ENCODE measurements around the gene ANAPC10.
"Not testable (repeated sequence)": the region's sequence is repeated elsewhere in the genome, so short reads cannot be mapped to it uniquely, and the experiment has no call there.

The ANAPC10 gene, protein sequence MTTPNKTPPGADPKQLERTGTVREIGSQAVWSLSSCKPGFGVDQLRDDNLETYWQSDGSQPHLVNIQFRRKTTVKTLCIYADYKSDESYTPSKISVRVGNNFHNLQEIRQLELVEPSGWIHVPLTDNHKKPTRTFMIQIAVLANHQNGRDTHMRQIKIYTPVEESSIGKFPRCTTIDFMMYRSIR

DNA sequence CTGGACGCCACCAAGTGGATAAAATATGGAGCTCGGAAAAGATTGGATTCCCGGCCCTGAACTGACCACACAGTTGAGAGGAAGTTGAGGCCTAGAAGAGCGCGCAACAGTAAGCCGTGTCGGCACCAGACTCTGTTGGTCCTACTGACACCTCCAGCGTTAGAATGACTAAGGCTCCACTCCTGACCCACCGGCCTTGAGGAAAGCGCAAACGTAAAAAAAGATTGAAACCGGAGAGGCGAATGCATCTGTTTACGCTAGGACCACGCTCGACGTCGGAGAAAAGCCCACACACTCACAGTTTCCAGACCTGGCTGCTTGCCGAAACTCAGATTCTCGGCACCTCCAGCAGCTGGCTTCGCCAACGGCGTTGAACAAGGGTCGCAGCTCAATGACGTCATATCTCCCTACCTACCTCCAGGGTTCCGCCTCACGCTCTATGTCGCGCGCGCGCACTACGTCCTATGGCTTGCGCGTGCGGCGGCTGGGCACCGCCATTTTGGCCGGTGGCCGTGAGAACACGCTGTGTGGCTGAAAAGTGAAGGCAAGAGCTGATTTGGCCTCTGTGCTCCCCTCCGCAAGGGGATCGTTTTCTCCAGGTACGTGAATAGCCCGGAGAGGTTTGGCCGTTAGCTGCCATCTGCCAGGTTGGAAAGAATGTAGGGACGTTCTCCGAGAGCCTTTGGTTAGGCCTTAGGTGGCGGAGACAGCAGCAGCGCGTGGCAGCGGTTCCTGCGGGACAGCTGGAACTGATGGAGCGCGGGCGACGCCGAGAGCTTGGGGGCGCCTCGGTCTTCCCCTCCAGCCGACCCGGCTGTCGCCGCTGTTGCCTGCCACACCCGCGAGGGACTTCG, at the start of gene ANAPC10, which contains the start of gene ABCE1:
Gene ANAPC10, minus strand, starts transcription at position 376 of the 854 bp plus-strand sequence. CDS start 2,097 bp downstream, outside the sequence.
Gene ABCE1, plus strand, starts transcription at position 491 of the 854 bp plus-strand sequence. CDS start 6,102 bp downstream, outside the sequence.
- DNase-seq = peak; percentile 89

DNA sequence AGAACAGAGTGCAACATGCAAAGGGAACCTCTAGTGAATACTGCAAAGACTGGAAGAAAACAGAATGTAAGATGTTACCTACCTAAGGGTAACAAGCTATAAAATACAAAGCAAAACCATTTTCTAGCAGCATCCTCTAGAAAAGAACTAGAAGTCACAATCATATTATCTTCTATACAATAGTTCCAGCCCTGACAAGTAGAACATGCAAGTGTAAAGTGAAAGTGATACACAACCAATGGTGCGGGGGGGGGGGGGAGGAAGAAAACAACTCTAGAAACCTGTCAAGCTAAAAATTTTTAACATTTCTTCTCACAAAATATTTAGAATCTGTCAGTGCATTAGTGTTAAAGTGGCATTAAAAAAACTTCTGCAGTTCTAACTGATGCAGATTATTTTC, 38.2 kb upstream of the ANAPC10 start:
- not testable (repeated sequence) for DNase-seq

DNA sequence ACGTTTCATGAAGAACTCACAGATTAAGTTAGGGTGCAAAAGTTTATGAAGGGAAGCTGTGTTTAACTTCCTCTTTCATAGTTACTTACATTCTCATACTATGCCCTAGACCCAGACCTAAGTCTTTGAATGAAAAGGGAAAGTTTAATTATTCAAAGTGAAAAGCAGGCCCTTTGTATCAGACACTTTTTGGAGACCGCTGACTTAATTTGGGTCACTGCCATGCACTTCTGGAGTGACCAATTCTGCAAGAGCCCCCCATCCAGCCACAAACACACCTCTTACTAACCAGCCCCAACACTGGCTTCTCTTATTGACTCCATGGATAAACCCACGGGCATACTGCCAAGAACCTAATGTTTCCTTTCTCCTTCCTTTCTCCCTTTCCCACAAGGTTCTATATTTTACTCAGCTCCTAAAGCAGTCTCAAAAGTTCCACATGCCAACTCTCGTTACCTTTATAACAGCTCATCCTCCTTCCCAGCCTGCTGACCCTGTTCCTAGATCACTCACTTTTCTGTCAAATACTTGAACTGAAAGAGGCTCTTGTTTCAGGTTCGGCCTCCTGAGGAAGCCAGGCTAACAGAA, 34.6 kb upstream of the ANAPC10 start:
- no peak for DNase-seq

DNA sequence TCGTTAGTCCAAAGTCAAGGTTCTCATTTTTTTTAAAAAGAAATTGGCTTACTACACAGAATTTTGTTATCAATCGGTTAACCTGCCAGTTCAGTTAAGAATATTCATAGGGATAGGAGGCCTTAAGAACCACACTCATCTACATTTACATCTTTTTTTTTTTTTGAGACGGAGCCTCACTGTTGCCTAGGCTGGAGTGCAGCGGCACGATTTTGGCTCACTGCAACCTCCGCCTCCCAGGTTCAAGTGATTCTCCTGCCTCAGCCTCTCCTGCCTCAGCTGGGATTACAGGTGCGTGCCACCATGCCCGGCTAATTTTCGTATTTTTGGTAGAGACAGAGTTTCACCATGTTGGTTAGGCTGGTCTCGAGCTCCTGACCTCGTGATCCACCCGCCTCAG, 33.9 kb upstream of the ANAPC10 start:
- DNase-seq = no peak

DNA sequence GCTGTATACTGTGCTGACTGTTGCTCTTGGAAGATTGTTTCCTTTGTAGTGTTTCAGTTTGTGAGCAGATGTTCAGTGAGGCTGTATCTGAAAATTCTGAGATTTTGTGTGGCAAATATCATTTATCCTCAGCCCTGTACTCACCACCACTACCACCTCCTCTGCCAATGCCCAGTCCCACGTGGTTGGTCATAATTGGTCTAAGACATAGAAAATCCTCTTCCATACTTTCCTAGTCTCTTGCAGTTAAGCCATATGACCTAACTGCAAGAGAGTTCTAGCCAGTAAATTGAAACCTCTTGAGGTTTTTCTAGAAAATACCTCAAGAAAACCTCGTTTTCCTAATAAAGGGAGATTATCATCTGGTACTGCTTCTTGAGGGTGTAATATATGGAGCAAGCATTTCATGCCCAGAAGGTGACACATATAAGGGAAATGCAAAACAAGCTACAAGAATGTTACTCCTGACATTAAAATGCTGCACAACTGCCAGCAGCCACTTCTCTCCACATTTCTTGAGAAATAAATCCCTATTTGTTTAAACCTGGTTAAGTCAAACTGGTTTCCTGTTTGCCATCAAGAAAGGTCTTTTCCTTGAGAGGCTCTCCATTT, 32.9 kb upstream of the ANAPC10 start:
- no peak for DNase-seq

DNA sequence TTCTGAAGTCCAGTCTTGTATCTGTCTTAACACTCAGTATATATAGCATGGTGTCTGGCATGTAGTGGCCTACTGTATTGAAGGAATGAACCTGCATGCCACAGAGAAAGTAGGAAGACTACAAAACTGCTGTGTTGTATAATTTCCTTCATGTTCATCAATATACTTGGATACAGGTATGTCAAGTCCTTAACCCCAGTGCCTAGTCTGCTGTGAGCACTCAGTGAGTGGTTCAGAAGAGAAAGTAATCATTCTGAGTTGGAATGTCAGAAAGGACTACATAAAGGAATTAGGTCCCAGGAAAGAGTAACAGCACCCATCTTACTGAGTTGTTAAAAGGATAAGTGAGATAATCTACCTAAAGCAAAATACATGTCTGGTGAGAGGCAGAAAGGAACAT, 32.1 kb upstream of the ANAPC10 start:
- no peak for DNase-seq

DNA sequence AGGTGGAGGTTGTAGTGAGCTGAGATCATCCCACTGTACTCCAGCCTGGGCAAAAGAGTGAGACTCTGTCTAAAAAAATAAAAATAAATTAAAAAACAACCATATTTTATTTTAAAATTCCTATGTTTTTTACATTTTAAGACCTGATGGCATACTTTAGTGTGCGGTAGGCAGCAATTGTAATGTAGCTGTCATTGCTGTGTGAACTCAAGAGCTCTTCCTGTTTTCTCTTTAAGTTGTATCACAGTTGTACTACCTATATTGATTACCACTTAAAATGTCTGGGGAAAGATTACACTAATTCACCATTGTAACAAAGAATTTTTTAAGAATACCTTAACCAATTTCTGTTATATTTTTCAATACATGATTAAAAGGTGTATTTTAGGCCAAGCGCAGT, 27.4 kb upstream of the ANAPC10 start:
- DNase-seq = no peak

DNA sequence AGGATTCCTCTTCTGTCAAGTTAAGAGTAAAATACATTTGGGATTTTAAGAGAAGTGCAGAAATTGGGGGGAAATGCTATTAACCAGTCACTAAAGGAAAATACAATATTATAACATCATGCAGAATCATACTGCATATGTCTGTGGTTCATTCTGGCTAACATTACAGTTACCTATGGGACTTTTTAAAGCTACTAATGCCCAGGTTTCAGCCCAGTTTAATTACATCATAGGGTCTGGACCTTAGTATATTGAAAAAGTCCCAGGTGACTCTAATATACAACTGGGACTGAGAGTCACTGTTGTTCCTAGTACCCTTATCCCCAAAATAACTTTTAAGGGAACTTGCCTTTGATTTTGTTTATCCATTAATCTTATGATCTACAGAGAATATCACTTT, 10.1 kb upstream of the ANAPC10 start:
- DNase-seq = no peak

DNA sequence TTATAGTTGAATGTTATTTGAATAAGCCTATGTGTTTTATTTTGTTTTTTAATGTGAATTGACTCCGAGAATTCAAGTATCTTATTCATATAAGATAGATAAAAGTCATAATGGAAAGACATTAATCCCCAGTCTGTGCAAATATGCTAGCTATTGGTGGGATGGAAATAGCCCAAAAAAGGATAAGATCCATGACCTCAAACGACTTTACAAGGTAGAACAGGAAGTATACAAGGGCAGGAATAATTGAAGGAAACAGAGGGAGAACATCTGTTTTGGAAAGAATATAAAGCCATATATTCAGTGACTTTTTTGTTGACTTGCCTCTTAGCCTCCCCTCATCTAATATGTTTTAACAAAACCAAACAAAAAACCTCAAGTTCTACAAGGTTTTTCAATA, 9.1 kb upstream of the ANAPC10 start:
- no peak for DNase-seq

DNA sequence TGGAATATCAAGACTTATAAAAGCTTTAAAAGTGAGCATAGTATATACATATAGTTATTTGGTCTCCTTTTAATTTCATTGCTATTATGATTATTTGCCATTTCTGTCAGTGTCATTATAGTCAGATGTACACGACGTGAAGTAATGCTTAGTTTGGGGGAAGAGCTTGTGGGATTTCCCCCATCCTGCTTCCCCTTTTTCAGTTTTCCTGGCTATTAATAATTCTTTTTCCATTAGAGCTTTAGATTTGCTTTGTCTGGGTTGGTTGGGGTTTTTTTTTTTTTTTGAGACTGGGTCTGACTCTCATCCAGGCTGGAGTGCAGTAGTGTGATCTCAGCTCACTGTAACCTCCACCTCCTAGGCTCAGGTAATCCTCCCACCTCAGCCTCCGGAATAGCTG, 5.5 kb upstream of the ANAPC10 start:
- DNase-seq = no peak

DNA sequence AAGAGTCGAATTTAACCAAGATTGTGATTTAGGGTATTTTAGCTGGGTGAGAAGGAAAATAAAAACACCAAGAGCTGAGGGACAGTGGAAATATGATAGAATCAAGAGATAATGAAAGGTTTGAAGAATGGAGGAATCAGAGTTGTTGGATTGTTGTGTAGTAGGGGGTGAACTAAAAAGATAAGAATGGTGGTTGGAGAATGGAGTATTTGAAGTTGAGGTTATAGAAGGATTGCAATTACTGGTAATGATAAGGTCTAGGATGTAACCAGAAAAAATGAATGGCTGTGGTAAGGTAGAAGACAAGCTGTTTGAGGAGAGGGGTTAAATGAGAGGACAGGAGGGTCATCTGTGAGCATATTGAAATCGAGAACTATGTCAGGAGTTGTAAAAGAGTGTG, 4.6 kb upstream of the ANAPC10 start:
- no peak for DNase-seq

DNA sequence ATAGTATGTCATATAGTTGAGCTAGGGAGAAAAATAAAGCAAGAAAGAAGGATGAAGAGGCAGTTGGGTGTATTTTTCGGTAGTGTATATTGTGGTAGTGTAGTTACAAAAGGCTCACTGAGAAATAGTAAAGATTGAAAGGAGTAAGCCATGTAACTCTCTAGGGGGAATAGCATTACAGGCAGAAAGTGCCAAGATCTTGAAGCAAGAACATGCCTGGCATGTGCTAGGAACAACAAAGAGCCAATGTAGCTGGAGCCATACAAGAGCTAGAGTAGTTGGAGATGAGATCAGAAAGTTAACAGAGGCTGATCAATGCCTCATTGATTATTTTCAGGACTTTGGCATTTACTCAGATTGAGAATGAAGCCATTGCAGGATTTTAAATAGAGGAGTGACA, 3.1 kb upstream of the ANAPC10 start:
- DNase-seq = no peak

DNA sequence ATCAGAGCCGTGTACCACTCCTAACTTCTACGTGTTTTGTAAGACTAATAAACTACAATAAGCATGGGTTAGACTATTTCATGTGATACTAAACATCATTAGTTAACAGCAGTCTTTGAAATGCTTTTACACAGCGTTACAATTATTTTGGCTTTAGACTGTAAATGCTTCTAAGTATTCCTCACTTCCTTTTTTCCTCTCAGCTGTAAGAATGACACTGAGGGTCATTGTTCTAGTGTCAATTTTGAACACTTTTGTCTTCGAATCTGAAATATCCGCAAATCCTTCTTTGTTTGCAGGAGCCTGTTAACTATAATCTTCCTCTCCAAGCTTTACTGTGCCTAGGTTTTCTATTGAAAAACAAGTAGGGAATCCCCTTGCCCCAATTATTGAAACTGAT, 1.7 kb upstream of the ANAPC10 start:
- no peak for DNase-seq

DNA sequence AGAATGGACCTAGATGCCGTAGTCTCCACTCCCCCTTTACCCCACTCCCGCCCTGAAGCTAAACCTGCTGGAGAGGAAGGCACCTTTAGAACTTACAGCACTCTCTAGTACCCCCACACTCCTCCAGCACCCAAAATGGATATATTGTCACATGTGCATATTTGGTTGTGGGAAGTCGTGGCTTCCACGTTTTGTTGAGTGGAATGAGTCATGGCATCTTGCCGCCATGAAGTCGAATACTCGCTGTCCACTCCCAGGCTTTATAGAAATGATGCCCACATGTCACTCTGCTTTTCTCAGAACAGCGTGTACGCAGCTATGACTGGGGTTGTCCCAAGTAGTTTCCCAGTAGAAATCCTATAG, 660 bp upstream of the ANAPC10 start:
- DNase-seq = no peak

DNA sequence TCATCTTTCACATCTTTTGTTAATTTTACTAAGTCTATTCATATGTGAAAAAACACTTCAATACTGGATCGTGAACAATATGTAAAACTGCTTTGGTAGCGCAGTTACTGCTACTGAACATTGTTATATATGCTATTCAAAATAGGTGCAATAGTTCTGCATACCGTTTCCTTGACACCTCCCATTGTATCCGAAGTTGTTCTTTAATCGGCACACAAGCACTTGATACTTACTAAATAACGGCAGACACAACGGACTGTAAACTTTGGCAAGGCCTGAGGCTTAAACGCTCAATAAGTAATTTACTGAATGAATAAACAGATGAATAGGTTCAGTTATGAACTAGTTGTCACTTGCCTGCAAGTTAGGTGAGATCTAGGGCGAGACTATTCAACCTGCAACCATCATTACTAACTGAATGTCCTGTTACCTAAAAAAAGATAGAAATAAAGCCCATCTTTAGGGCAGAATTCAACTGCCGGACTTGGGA, 620 bp downstream of the ANAPC10 start:
- peak; percentile 4 for DNase-seq

DNA sequence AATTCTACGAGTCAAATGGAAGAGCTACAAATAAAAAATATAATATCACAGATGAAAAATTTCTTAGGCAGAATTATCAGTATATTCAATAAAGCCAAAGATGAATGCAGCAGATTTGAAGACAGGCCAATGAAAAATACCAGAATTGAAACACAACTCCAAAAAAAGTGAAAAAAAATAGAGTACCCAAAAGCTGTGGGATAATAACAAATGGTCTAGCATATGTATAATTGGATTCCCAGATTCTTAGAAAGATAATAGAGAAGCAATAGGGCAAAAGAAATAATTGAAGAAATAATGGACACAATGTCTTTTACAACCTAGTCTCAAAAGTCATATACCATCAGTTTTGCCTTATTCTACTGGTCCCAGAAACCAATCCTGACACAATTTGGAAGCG, 4.4 kb downstream of the ANAPC10 start:
- DNase-seq = no peak

DNA sequence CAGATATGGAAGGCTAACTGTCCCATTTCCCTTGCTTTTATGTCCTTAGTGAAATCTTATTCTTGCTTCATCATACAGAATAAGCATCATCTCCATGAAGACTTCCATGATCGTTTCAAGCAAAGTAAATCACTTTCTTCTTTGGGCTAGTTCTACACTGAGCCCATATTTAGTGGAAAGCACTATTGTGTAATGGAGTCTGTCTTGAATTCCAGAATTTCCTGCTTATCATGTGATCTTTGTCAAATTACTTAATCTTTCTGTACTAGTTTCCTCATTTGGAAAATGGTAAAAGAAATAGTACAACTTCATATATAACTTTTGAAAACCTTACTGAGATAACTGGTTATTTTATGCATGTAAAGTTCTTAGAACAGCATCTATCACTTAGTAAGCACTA, 7.6 kb downstream of the ANAPC10 start:
- no peak for DNase-seq

DNA sequence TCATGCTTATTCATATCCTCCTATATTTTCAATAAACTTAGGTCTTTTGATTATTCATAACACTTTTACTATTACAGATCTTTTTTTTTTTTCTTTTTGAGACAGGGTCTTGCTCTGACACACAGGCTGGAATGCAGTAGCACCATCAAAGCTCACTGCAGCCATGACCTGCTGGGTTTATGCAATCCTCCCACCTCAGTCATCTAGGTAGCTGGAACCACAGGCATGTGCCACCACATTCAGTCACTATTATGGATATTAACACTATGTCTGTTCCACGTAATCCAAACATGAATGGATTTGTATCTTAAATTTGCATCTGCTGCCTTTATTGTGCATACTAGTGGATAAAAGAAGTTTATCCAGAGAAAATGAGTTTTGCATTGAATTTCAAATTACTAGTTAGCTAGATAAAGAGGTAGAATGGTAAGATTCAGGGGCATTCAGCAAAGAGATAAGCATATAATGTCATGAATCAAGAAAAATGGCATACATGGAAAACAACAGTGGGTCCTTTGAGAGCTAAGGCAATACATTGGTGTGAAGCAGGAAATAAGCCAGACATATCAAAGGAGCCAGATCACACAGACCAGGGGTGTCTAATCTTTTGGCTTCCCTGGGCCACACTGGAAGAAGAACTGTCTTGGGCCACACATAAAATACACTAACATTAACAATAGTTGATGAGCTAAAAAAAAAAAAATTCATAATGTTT, 13.9 kb downstream of the ANAPC10 start:
- DNase-seq = no peak

DNA sequence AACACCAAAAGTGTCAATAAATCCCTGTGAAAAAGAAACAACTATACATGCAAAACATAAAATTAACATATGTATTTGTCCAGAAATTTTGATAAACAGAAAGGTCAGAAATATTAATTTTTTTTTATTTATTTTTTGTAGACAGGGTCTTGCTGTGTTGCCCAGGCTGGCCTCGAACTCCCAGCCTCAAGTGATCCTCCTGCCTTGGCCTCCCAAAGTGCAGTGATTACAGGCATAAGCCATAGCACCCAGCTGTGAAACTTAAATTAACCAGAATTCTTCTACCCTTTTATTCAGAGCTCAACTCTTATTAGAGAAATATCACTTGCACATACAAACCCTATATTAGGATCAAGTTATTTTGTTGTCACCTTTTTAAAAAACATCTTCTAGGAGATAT, 16.2 kb downstream of the ANAPC10 start:
- no peak for DNase-seq

DNA sequence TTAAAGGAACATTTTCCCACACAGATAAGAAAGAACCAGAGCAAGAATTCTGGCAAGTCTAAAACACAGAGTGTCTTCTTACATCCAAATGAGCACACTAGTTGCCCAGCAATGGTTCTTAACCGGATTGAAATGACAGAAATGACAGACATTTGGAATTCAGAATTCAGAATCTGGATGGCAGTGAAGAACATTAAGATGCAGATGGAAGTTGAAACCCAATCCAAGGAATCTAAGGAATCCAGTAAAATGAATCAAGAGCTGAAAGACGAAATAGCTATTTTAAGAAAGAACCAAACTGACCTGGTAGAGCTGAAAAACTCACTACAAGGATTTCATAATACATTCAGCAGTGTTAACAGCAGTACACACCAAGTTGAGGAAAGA, 21.5 kb downstream of the ANAPC10 start:
- DNase-seq = no peak

DNA sequence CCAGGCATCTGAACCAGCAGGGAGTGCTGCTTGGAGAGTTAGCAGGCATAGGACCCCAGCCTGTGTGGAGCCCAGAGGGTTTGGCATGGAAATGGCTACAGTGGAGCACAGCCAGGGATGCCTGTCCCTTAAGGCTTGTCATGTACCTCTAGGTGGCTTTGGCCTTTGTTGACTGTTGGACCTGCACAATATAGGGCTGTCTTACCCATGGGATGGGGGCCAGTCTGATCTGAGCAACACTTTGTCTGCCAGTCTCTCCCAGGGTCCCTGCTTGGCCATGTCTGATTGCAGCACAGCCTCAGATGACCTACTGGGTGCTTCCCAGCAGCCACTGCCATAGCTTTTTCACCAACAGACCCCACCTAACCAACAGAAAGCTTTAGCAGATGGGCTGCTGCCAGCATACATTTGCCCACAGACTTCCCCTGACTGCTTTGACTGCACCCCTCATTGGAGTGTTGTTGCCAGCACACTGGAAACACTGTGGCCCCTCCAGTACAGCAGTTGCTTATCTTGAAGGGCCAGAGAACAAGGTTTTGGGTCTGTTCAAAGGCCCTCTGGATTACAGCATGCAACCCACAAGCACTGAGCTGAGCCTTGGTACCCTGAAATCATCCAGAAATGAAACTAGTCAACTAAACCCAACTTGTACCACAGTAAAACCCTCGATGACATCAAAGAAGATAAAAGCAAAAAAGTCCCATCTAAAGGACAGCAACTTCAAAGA, 22.1 kb downstream of the ANAPC10 start:
- no peak for DNase-seq

DNA sequence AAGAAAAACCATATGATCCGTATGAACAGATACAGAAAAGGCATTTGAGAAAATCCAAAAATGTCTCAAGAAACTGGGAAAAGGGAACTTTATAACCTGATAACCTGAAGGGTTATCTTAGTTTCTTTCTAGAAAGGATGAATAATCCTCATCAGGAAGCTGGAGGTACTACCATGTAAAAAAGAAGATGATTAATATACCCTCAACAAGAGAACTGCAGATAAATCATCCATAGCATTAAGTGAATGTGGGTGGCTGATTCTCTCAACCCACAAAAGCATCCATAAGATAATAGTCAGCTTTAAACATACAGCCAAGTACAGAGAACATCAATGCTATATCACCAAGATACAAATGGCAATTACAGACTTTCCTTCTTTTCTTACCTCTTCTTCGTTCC, 26.4 kb downstream of the ANAPC10 start:
- no peak for DNase-seq
